ENCODE results near the gene DOCK7.
A peak's percentile ranks its signal among the peaks of the same experiment; 100 is the strongest.
"Not testable (repeated sequence)": the region's sequence is repeated elsewhere in the genome, so short reads cannot be mapped to it uniquely, and the experiment has no call there.

DOCK7 gene

DNA sequence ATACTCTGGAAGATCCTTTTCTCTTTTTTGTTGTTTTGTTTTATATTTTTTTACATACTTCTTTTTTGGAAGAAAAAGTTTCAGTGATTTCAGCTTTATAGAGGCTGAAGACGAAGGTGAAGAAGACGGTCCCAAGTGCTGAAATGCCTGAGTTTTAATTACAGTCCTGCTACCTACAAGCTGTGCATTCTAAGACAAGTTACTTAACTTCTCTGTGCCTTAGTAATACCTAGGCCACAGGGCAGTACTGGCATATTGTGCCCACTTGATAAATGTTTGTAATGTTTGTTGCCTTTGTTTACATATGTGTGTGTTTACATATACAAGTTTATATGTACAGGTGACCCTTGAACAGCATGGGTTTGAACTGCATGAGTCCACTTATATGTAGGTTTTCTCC lies 147.1 kb downstream of the DOCK7 start:
- no peak for TF ChIP-seq ZFX (IDR thresholded peaks at IDR 0.05)
- TF ChIP-seq, protein P1, sequence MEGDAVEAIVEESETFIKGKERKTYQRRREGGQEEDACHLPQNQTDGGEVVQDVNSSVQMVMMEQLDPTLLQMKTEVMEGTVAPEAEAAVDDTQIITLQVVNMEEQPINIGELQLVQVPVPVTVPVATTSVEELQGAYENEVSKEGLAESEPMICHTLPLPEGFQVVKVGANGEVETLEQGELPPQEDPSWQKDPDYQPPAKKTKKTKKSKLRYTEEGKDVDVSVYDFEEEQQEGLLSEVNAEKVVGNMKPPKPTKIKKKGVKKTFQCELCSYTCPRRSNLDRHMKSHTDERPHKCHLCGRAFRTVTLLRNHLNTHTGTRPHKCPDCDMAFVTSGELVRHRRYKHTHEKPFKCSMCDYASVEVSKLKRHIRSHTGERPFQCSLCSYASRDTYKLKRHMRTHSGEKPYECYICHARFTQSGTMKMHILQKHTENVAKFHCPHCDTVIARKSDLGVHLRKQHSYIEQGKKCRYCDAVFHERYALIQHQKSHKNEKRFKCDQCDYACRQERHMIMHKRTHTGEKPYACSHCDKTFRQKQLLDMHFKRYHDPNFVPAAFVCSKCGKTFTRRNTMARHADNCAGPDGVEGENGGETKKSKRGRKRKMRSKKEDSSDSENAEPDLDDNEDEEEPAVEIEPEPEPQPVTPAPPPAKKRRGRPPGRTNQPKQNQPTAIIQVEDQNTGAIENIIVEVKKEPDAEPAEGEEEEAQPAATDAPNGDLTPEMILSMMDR (conservative IDR thresholded peaks at IDR 0.05) = no peak

DNA sequence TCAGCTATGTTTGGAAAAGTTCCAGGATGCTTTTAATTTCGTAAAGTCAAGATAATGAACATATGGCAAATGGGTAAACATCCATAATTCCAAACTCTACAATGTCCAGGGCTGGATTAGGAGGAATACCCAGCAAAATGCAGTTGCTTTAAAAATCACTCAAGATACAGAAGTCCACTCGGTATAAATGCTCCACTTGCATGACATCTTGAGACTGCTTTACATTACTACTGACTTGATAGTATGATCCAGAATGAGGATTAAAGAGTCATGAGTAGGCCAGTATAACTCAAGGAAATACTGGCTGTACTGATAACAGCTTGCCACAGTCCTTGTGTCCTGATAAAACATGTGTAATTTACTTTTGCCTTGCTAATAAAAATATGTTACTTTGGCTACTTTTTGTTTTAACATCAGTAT lies 149.1 kb downstream of the DOCK7 start:
- no peak overlapping the region for H3K27ac ChIP-seq
- TF ChIP-seq, protein P1 (conservative IDR thresholded peaks at IDR 0.05) = no peak
- TF ChIP-seq ZFX (IDR thresholded peaks at IDR 0.05) = no peak

More for the DNA sequence above, 147.1 kb downstream of the DOCK7 start:
- no peak overlapping the region for H3K27ac ChIP-seq

DNA sequence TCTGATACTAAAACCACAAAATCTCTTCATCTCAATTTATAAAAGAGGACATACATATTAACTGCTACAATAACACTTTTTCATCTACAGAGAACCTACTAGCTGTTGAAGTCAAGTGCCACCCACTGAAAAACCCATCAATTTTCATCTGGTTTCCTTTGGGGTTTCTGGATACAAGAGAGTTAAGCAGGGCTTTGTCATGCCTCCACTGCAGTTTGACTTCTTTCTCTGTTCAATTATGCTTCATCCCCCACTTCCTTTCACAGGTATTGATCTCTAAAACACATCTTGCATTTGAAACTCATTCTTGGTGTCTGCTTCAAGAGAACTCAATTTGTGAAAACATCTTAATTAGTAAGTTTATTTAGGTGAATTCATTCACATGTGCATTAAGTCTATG lies 151.3 kb downstream of the DOCK7 start:
- no peak for TF ChIP-seq ZFX (IDR thresholded peaks at IDR 0.05)
- TF ChIP-seq, protein P1 (conservative IDR thresholded peaks at IDR 0.05) = no peak
- no peak overlapping the region for H3K27ac ChIP-seq

GRCh38 chr1:62530516-62531154 lies 157.6 kb downstream of the DOCK7 start:
- H3K27ac ChIP-seq = no peak overlapping the region
- TF ChIP-seq, protein P1 (conservative IDR thresholded peaks at IDR 0.05) = peak; percentile 94
- TF ChIP-seq ZFX (IDR thresholded peaks at IDR 0.05) = no peak

DNA sequence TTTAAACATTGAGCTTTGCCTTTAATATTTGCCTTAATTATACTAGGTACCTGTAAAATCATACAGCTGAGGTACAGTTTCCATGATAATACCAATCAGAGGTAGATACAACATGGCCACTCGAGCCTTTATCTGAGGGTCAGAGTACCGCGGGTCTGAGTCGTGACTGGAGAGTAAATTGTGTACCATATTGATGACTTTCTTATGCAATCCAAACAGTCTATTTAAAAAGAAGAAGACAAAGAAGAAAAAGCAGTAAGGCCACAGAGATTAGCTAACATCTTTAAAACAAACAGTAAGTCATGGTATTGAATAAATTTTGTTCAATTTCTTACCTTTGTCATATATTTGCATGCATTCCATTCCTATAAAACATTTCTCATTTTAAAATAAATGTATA lies 159.0 kb downstream of the DOCK7 start:
- no peak overlapping the region for H3K27ac ChIP-seq
- TF ChIP-seq ZFX (IDR thresholded peaks at IDR 0.05) = no peak
- TF ChIP-seq, protein P1 (conservative IDR thresholded peaks at IDR 0.05) = no peak

DNA sequence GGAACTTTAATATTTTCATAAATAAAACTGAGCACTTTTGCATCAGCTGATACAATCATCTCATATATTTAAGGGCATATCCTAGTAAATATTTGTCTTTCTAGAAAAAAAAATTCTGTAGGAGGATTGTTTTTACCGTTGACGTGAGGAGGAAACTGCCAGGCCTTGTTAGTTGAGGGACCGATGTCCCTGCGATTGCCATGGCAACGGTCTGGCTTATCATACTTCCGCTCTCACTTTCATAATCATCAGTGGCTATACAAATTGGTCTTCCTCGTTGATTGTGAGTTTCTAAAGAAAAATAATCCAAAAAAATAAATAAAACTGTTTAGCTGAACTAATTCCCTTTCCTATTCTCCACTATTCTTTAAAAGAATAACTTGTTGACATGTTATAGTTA lies 160.2 kb downstream of the DOCK7 start:
- H3K27ac ChIP-seq = no peak overlapping the region
- TF ChIP-seq, protein P1 (conservative IDR thresholded peaks at IDR 0.05) = no peak
- TF ChIP-seq ZFX (IDR thresholded peaks at IDR 0.05) = no peak

- H3K27ac ChIP-seq = not testable (repeated sequence)
These were observed 160.8 kb downstream of the DOCK7 start for GRCh38 chr1:62527346-62527745.

GRCh38 chr1:62523860-62524259 lies 164.3 kb downstream of the DOCK7 start:
- H3K27ac ChIP-seq = no peak overlapping the region
- no peak for TF ChIP-seq ZFX (IDR thresholded peaks at IDR 0.05)
- TF ChIP-seq, protein P1 (conservative IDR thresholded peaks at IDR 0.05) = no peak
